Naive B cell (primary cell): ENCODE data around the gene ACSF3. TPM values are rescaled to one million over a fixed set of nuclear protein-coding genes. Genes with fewer than 3 reads are reported as not detected.

Experiments
- ATAC-seq, 2 donors: fragments of 150-1000 bp; cut with Tn5 transposase; 2 replicates each; pipeline ENCODE4 v1.10.0; 2021; ENCODE audit warnings: low read depth in 2 of 2, mild to moderate bottlenecking in 2 of 2, moderate library complexity in 2 of 2
- DNase-seq: peaks from one replicate; pipeline ENCODE4 v3.0.0; 2022
- H3K27ac Mint-ChIP-seq, 6 donors: one replicate each; pipeline ENCODE4 v1.8.0; 2020 to 2022; ENCODE audit warnings: mild to moderate bottlenecking in 6 of 6, mixed read lengths in 6 of 6, moderate library complexity in 5 of 6, inconsistent platforms in 2 of 6
- H3K27me3 Mint-ChIP-seq, 3 donors: one replicate each; pipeline ENCODE4 v1.8.0; 2021 to 2022; ENCODE audit warnings: mixed read lengths in 3 of 3, mild to moderate bottlenecking in 1 of 3
- H3K36me3 Mint-ChIP-seq, 2 donors: one replicate each; pipeline ENCODE4 v1.8.0; 2020 to 2022; ENCODE audit warnings: mixed read lengths in 2 of 2, inconsistent platforms in 1 of 2, mild to moderate bottlenecking in 1 of 2
- H3K4me1 Mint-ChIP-seq, 3 donors: one replicate each; pipeline ENCODE4 v1.8.0; 2020 to 2022; ENCODE audit warnings: mixed read lengths in 3 of 3, inconsistent platforms in 1 of 3, mild to moderate bottlenecking in 1 of 3, moderate library complexity in 1 of 3
- H3K4me3 Mint-ChIP-seq, 8 donors: one replicate each; pipeline ENCODE4 v1.8.0; 2020 to 2022; ENCODE audit warnings: mild to moderate bottlenecking in 8 of 8, mixed read lengths in 8 of 8, moderate library complexity in 8 of 8, inconsistent platforms in 2 of 8
- H3K9me3 Mint-ChIP-seq, 7 donors: one replicate each; pipeline ENCODE4 v1.8.0; 2020 to 2022; ENCODE audit warnings: mixed read lengths in 7 of 7, mild to moderate bottlenecking in 5 of 7, inconsistent platforms in 2 of 7, moderate library complexity in 1 of 7
- polyA plus RNA-seq, 6 donors: library from polyadenylated mRNA; unstranded; fragments of 300-500 nt; fragmentation: Illumina TruSeq; gene quantifications; one replicate each; pipeline ENCODE4 v1.2.3, GENCODE V29; 2021; ENCODE audit warnings: low read depth in 6 of 6

The ACSF3 gene
- polyA plus RNA-seq, 6 donors from 2014 or later: 30.0 to 43.6 (median 33.9) TPM

DNA sequence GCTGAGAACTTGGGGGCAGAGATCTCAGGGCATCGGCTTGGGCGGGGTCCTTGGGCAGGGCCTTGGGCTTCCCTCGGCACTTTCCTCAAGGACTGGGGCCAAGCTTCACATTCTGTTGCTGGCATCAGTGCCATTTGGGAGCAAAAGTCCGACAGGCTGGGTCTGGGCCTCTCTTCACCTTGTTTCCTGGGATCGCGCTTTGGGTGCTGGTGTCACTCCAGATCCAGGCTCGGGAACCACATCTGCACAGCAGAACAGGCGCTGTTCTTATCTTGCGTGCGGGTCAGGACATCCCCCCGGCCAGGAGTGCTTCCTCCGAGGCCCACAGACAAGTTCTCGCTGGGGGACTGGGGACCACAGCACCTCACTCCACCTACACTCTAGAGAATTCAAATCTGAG, 46.7 kb downstream of the ACSF3 start:
- no peak for ATAC-seq
- no peaks in the 10 kb centered on the region for H3K36me3 Mint-ChIP-seq
- no peak overlapping the region for H3K4me3 Mint-ChIP-seq
- H3K9me3 Mint-ChIP-seq: no peaks in the 10 kb centered on the region
- H3K27me3 Mint-ChIP-seq: no peaks in the 10 kb centered on the region
- peaks cover 0 to 5% (median 4%) of the 10 kb centered on the region in 3 donors for H3K4me1 Mint-ChIP-seq
- peak overlapping the region in 1 of 6 donors; percentile 69 for H3K27ac Mint-ChIP-seq
- no peak for DNase-seq

DNA sequence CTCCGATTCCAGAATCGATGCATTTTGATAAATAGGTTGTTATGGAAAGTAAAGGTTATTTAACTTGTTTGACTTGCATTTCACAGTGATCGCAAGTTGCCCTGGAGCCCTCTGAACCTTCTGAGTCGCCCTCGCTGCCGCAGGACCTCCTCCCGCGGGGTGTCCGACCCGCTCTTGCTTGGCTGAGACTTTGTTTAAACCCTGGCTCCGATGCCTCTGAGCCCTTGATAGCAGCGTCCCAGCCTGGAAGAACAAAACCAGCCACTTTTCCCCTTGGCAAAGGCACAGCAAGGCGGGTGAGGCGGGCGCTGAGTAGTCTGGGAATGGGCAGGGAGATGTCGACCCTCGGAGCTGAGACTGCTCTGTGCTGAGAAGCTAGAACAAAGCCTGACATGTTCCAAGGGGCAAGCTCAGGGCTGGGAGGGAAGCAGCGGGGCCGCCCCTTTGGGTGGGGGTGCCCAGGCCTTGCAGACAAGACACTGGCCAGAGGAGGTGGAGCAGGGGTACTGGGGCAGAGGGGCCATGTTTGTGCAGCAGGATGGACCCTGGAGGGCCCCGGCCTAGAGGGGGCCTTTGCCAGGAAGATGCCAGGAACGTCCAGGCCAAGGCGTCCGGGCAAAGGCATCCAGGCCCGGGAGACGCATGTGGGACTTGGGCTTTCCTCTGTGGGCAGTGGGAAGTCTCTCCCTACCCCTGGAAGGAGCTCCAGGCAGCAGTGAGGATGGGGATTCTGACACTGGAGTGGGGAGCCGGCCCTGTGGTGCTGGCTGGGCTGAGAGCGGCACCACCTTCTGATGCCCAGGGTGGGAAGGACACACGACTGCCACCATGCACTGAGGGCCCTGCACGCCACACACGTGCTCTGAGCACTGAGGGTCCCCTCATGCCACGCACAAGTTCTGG, 47.6 kb downstream of the ACSF3 start:
- ATAC-seq (no peak), DNase-seq (no peak)
- peaks cover 0 to 5% (median 4%) of the 10 kb centered on the region in 3 donors for H3K4me1 Mint-ChIP-seq
- H3K9me3 Mint-ChIP-seq: no peaks in the 10 kb centered on the region
- no peak overlapping the region for H3K4me3 Mint-ChIP-seq
- peaks cover 0 to 2% of the 10 kb centered on the region in 2 donors for H3K36me3 Mint-ChIP-seq
- H3K27me3 Mint-ChIP-seq: no peaks in the 10 kb centered on the region
- H3K27ac Mint-ChIP-seq: no peak overlapping the region

DNA sequence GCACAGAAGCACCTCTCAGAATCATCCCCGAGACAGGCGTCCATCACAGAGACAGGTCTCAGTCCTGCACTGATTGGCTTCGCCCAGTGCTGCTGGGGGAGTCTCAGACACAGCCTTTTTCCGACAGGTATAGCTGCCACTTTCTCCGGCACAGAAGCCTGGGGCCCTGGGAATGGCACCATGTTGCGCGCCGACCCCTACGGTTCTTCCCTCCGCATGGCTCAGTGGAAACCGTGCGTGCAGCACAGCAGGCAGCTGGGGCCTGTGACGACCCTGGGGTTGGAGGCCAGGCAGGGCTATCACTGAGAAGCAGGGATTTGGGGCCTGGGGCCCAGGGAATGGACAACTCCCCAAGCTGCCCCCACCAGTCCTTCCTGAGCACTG, 48.2 kb downstream of the ACSF3 start:
- DNase-seq (no peak), ATAC-seq (no peak)
- Mint-ChIP-seq H3K27ac (no peak overlapping the region), H3K4me1 (peaks cover 0 to 8% (median 5%) of the 10 kb centered on the region in 3 donors), H3K9me3 (no peaks in the 10 kb centered on the region), H3K27me3 (no peaks in the 10 kb centered on the region), H3K36me3 (peaks cover 0 to 9% of the 10 kb centered on the region in 2 donors), H3K4me3 (no peak overlapping the region)

DNA sequence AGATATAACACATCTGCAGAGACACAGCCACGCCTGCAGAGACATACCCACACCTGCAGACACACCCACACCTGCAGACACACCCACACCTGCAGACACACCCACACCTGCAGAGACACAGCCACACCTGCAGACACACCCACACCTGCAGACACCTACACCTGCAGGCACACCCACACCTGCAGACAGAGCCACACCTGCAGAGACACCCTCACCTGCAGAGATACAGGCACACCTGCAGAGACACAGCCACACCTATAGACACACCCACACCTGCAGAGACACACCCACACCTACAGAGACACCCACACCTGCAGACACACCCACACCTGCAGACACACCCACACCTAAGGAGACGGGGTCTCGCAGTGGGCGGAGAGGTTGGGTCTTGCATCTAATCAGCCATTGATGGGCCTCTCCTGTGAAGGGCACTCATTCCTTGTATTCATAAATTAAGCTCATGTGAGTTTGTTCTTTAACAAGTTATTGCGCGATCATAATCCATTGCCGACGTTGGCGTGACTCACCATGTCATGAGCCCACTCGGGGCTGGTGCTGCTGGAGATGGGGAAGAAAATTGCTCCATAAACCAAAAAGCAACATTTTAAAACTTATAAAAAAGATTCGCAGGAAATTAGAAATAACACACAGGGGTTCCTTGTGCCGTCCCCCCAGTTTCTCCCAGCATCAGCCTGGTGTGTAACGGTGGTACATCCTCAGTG, 49.0 kb downstream of the ACSF3 start:
- H3K36me3 Mint-ChIP-seq: peaks cover 3 to 12% of the 10 kb centered on the region in 2 donors
- no peak overlapping the region for H3K4me3 Mint-ChIP-seq
- H3K27ac Mint-ChIP-seq: peak overlapping the region in 1 of 6 donors; percentile 70
- H3K4me1 Mint-ChIP-seq: peaks cover 1 to 5% (median 5%) of the 10 kb centered on the region in 3 donors
- H3K27me3 Mint-ChIP-seq: no peaks in the 10 kb centered on the region
- H3K9me3 Mint-ChIP-seq: no peaks in the 10 kb centered on the region
- DNase-seq (no peak), ATAC-seq (no peak)

DNA sequence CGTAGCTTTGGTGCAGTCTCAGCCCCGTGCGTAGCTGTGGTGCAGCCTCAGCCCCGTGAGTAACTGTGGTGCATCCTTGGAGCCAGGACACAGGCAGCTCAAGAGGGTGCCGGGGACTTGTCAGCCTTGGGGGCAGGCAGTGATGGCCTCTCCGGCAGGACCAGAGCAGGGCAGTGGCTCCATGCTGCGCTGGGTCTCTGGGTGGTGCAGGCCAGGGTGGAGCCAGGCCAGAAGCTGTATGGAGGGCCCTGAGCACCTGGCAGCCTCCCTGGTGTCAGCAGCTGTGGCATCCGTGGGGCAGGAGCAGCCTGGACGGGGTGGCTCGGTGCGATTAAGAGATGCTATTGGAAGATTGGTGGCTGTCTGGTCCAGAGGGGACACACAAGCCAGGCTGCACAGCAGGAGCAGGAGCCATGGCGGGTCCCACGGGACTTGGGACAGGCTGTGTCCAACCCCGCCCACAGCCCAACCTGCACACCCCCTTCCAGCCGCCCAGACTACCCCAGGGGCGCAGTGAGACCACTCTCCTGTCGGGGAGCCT, 49.6 kb downstream of the ACSF3 start:
- no peak for ATAC-seq
- H3K4me1 Mint-ChIP-seq: peaks cover 4 to 5% (median 5%) of the 10 kb centered on the region in 3 donors
- peak overlapping the region in 1 of 6 donors; percentile 56 for H3K27ac Mint-ChIP-seq
- no peak overlapping the region for H3K4me3 Mint-ChIP-seq
- peaks cover 5 to 16% of the 10 kb centered on the region in 2 donors for H3K36me3 Mint-ChIP-seq
- H3K27me3 Mint-ChIP-seq: no peaks in the 10 kb centered on the region
- no peak for DNase-seq
- H3K9me3 Mint-ChIP-seq: no peaks in the 10 kb centered on the region

DNA sequence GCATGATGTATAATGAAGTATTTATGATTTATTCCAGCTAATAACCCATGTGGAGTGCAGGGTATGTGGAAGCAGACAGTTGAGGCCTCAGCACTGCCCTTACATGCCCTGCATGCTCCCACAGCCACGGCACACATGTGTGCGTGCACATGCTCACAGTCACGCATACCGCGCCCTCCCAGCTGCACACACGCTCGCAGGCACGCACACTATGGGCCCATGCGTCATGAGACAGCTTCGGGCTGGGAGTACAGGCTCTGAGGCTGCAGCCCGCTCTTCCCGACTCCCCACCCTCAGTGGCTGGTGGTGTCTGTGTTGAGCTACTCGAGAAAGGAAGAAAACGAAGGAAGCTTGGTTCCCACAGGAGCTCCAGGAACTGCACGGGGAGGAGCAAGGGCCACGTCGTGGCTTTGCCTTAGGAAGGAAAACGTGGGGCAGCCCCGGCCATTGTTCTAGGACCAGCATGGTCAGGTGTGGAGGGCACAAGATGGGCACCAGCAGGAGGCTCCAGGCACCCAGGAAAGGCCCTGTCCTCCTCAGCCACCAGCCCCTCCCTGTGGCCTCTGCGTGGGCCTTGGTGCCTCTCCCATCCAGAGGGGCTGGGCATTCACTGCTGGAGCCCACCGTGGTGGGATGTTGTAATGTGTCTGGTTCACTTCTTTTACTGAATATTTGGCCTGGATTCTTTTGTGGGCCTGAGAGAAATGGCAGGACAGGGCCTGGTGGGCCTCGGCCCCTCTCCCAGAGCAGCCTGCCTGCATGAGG, 50.4 kb downstream of the ACSF3 start:
- H3K27ac Mint-ChIP-seq: no peak overlapping the region
- no peaks in the 10 kb centered on the region for H3K27me3 Mint-ChIP-seq
- no peak for DNase-seq
- peaks cover 4 to 6% (median 4%) of the 10 kb centered on the region in 7 donors for H3K9me3 Mint-ChIP-seq
- peaks cover 4 to 5% (median 5%) of the 10 kb centered on the region in 3 donors for H3K4me1 Mint-ChIP-seq
- no peak for ATAC-seq
- peaks cover 11 to 24% of the 10 kb centered on the region in 2 donors for H3K36me3 Mint-ChIP-seq
- H3K4me3 Mint-ChIP-seq: no peak overlapping the region

DNA sequence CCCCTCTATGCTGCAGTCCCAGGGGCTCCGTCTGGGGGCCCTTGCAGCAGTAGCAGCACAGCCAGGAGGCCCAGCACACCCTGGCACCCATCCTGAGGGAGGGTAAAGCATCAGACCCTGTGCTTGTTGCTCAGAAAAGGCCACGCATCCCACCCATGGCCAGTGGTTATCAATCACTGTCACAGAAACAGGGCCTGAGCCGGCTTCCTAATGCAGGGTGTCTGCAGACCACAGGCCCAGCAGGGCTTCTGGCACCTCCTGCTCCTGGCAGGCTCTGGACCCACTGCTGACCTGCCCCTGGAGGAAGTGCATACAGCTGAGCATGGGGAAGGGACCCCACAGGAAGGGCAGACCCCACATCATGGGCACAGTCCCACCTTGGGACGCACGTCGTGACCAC, 51.0 kb downstream of the ACSF3 start:
- Mint-ChIP-seq H3K27me3 (no peaks in the 10 kb centered on the region), H3K4me1 (peaks cover 4 to 8% (median 5%) of the 10 kb centered on the region in 3 donors), H3K27ac (no peak overlapping the region), H3K36me3 (peaks cover 17 to 29% of the 10 kb centered on the region in 2 donors), H3K9me3 (peaks cover 9 to 10% (median 10%) of the 10 kb centered on the region in 7 donors), H3K4me3 (no peak overlapping the region)
- ATAC-seq (no peak), DNase-seq (no peak)

DNA sequence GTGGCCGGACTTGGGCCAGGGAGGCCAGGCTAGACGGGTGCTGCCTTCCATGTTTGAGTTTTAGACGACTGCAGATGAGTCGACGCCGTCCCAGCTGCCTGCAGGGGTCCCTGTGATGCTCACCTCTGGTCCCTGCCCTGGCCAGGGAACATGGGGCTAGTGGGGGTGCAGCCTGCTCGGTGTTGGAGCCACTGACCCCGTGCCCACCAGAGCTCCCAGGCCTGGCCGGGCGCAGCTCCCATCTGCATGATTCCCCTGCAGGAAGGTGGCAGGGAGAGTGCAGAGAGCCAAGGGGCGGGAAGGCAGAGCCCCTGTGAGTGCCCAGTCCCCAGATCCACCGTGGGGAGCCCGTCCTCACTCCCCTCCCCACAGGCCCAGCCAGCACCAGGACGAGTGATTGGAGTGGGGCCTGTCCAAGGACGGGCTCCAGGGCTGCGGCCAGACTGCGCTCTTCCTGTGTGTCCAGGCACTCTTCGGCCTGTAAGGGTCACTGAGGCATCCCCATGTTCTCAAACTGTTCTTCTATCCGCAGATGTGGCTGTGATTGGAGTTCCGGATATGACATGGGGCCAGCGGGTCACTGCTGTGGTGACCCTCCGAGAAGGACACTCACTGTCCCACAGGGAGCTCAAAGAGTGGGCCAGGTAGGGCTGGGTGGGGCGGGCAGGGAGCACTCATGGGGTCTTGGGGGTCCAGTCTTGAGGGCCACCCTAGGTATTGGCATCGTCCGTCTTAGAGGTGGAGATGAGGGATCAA, 51.9 kb downstream of the ACSF3 start:
- Mint-ChIP-seq H3K9me3 (peaks cover 9 to 11% (median 10%) of the 10 kb centered on the region in 7 donors), H3K4me3 (no peak overlapping the region), H3K4me1 (peaks cover 4 to 8% (median 5%) of the 10 kb centered on the region in 3 donors), H3K36me3 (peaks cover 17 to 38% of the 10 kb centered on the region in 2 donors), H3K27me3 (no peaks in the 10 kb centered on the region), H3K27ac (peak overlapping the region in 1 of 6 donors; percentile 59)
- DNase-seq (no peak), ATAC-seq (no peak)

DNA sequence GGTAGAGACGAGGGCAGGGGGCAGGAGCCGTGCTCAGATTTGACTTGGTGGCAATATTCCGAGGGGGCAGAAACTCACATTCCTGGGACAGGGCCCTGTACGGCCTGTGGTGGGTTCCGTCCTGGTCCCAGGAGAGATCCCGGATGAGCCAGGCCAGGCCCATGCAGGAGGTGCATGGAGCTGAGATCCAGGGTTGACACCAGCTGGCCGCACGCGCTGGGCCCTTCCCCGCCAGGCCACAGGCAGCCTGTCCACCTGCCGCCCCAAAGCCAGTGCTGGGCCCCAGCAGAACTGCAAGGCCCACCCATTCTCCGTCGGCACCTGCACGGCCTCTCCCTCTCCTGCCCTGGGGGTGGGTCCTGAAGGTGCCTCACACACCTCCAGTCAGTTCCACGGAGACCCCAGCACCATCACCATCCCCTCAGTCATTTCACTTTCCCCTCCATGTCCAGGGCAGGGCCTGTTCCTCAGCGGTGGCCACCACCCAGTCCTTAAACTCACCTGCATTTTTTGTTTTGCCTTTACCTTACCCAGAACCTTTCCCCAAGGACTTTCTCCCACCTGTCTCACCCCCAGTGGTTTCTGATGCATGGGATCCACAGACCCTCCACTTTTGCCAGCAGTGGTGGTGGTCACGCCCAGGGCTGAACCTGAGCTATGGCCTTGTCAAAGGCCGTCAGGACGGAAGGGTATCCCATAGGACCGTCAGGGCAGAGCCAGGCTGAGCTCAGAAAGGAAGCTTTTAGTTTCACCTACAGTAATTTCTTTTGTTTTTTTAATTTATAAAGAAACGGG, 52.8 kb downstream of the ACSF3 start:
- no peak overlapping the region for H3K4me3 Mint-ChIP-seq
- H3K9me3 Mint-ChIP-seq: peaks cover 9 to 11% (median 10%) of the 10 kb centered on the region in 7 donors
- H3K36me3 Mint-ChIP-seq: peaks cover 24 to 47% of the 10 kb centered on the region in 2 donors
- no peaks in the 10 kb centered on the region for H3K27me3 Mint-ChIP-seq
- H3K4me1 Mint-ChIP-seq: peaks cover 4 to 8% (median 5%) of the 10 kb centered on the region in 3 donors
- no peak for DNase-seq
- ATAC-seq: no peak
- peak overlapping the region in 2 of 6 donors; percentile 59 to 76 for H3K27ac Mint-ChIP-seq

DNA sequence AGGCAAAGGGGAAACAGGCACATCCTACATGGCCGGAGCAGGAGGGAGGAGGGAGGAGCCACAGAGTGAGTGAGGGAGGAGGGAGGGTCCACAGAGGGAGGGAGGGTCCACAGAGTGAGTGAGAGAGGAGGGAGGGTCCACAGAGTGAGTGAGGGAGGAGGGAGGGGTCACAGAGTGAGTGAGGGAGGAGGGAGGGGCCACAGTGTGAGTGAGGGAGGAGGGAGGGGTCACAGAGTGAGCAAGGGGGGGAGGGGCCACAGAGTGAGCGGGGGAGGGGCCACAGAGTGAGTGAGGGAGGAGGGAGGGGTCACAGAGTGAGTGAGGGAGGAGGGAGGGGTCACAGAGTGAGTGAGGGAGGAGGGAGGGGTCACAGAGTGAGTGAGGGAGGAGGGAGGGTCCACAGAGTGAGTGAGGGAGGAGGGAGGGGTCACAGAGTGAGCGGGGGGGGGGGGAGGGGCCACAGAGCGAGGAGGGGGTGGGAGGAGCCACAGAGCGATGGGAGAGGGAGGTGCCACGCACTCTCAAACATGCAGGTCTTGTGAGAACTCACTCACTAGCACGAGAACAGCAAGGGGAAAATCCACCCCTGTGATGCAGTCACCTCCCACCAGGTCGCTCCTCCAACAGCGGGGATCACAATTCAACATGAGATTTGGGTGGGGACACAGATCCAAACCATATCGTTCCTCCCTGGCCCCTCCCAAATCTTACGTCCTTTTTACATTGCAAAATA, 53.6 kb downstream of the ACSF3 start:
- DNase-seq (no peak), ATAC-seq (no peak)
- Mint-ChIP-seq H3K4me1 (peaks cover 4 to 8% (median 5%) of the 10 kb centered on the region in 3 donors), H3K27ac (peak overlapping the region in 3 of 6 donors; percentile 36 to 83 (median 76)), H3K4me3 (no peak overlapping the region), H3K27me3 (no peaks in the 10 kb centered on the region), H3K36me3 (peaks cover 24 to 48% of the 10 kb centered on the region in 2 donors), H3K9me3 (peaks cover 9 to 11% (median 10%) of the 10 kb centered on the region in 7 donors)

DNA sequence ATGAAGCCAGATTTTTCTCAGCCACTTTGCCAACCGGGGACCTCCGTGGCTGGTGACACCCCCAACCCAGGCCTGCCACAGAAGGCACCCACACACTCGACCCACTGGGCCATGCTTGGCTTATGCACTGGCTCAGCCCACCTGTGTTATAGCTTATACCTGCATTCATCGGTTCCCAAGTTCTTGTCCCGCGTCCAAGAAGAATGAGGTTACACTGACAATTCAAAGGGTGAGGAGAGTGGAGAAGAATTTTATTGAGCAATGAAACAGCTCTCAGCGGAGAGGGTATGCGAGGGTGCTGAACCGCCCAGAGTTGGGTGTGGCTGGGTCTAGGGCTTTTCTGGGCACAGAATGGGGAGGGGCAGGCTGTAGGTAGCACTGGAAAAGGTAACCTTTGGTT, 55.7 kb downstream of the ACSF3 start:
- Mint-ChIP-seq H3K4me1 (peaks cover under 1 to 12% (median 7%) of the 10 kb centered on the region in 3 donors), H3K27me3 (no peaks in the 10 kb centered on the region), H3K36me3 (peaks cover 28 to 48% of the 10 kb centered on the region in 2 donors), H3K27ac (peak overlapping the region in 3 of 6 donors; percentile 12 to 94 (median 26)), H3K4me3 (peak overlapping the region in 1 of 8 donors; percentile 37), H3K9me3 (peaks cover 9 to 11% (median 10%) of the 10 kb centered on the region in 7 donors)
- ATAC-seq (no peak), DNase-seq (no peak)
